GM18526 (cell line): ENCODE measurements around the gene SLC16A13.

Experiments
- POLR2A ChIP-seq: IDR thresholded peaks from 3 replicates; pipeline ENCODE4 v1.6.1; 2011; ENCODE audit not compliant: insufficient read length; ENCODE audit errors: extremely low read depth

SLC16A13 gene

GRCh38 chr17:7074931-7075330 lies 39.1 kb downstream of the SLC16A13 start:
- TF ChIP-seq POLR2A: no peak

- TF ChIP-seq POLR2A: no peak
These were observed 42.2 kb downstream of the SLC16A13 start for GRCh38 chr17:7077911-7078546.

DNA sequence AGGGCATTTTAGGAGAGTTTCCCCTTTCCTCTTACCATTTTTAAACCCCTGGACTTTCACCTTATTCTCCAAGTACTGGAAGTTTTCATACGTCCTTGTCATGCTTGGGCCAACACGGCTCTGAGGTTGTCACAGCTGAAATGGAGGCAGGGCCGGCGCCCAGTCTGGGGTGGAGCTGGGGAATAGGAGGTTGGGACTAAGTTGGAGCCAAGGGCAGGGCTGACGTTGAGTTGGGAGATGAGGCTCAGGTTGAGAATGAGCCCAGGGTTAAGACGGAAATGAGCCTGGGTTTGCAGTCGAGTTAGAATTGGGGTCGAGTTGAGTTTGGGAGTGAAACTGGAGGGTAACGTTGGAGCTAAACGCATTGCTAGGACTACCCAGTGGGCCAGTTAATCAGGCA lies 42.9 kb downstream of the SLC16A13 start:
- no peak for TF ChIP-seq POLR2A

GRCh38 chr17:7079581-7080455 lies 44.0 kb downstream of the SLC16A13 start, which contains the start of gene CLEC10A:
TSS of gene CLEC10A (minus strand) at chr17:7080251. CDS start at chr17:7078812, 1,439 bp downstream.
- no peak for TF ChIP-seq POLR2A

- TF ChIP-seq POLR2A: no peak
These were observed 44.7 kb downstream of the SLC16A13 start for GRCh38 chr17:7080456-7081041.

DNA sequence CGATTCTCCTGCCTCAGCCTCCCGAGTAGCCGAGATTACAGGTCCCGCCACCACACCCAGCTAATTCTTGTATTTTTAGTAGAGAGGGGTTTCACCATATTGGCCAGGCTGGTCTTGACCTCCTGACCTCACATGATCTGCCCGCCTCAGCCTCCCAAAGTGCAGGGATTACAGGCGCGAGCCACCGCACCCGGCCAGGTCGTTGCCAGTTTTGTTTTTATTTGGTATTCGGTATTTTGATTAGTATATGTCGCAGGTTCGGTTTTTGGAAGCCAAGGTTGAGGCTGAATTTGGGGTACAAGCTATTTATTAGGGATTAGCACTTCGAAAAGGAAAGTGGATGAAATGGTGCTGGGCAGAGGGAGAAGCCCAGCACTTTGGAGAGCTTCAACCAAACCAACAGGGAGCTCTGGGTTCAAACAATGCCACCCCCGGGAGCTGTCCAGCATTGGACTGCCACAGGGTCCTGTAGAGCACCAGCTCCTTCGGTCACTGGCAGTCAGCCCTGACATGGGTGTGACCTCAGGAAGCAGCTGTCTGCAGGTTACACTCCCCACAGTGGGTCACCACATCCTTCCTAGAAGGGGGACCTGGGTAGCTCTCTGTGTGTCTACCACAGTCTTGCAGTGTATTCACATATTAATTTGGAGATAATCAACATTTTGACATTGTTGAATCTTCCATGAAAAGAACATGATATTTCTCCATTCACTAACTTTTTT lies 45.7 kb downstream of the SLC16A13 start:
- no peak for TF ChIP-seq POLR2A

DNA sequence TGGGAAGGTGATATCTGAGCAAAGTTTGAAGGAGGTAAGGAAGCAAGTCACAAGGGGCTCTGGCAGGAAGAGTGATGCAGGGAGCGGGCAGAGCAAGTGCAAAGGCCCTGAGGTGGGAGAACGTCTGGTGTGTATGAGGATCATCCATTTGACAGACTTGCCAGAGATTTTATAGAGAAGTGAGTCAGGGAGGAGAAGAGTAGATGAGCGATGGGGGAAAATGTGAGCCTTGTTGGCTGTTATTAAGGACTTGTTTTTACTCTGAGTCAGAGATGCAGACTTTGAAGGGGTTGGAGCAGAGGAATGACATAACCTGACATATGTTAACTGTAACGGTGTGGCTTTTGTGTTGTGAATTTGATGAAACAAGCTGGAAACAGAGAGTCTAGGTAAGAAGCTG lies 47.8 kb downstream of the SLC16A13 start:
- TF ChIP-seq POLR2A: no peak

GRCh38 chr17:7084088-7084487 lies 48.3 kb downstream of the SLC16A13 start:
- no peak for TF ChIP-seq POLR2A
